WTC11 (cell line): ENCODE measurements around the gene CDH13. TPM values are rescaled to one million over a fixed set of nuclear protein-coding genes. Genes with fewer than 3 reads are reported as not detected.
A peak's percentile ranks its signal among the peaks of the same experiment; 100 is the strongest.

Source experiments
- ATAC-seq: fragments of 200-7000 bp; cut with Tn5 transposase; 2 replicates; pipeline ENCODE4 v1.10.0; 2021; ENCODE audit warnings: mild to moderate bottlenecking, moderate library complexity
- CTCF ChIA-PET: fragments of 300-600 bp; sonication (Branson Sonifier 250); formaldehyde crosslinking; loops from one replicate; lab custom pipeline; 2021; ENCODE audit warnings: antibody characterized with exemption; lab: Charles Lee
- POLR2A ChIA-PET: fragments of 350-600 bp; sonication (Branson Sonifier 250); formaldehyde crosslinking; loops from one replicate; lab custom pipeline; 2021; ENCODE audit warnings: antibody characterized with exemption; lab: Charles Lee
- DNase-seq: peaks from one replicate; pipeline ENCODE4 v3.0.0; 2021; ENCODE audit warnings: low spot score
- H3K27ac Mint-ChIP-seq: 2 replicates; pipeline ENCODE4 v1.8.0; 2021; ENCODE audit warnings: mixed read lengths
- H3K27me3 Mint-ChIP-seq: 2 replicates; pipeline ENCODE4 v1.8.0; 2021; ENCODE audit warnings: low read depth, mild to moderate bottlenecking, moderate library complexity, mixed read lengths
- H3K36me3 Mint-ChIP-seq: 2 replicates; pipeline ENCODE4 v1.8.0; 2021; ENCODE audit warnings: mixed read lengths
- H3K4me1 Mint-ChIP-seq: 2 replicates; pipeline ENCODE4 v1.8.0; 2022; ENCODE audit warnings: mixed read lengths
- H3K4me3 Mint-ChIP-seq: 2 replicates; pipeline ENCODE4 v1.8.0; 2021; ENCODE audit warnings: mild to moderate bottlenecking, moderate library complexity, mixed read lengths
- H3K9me3 Mint-ChIP-seq: 2 replicates; pipeline ENCODE4 v1.8.0; 2021; ENCODE audit warnings: mixed read lengths
- CREM ChIP-seq: sonication (generic); formaldehyde crosslinking; IDR thresholded peaks from 2 replicates; pipeline ENCODE4 v1.8.1; 2022; ENCODE audit warnings: mild to moderate bottlenecking, missing genetic modification reagents, moderate library complexity
- FOXK1 ChIP-seq: sonication (generic); formaldehyde crosslinking; IDR thresholded peaks from 2 replicates; pipeline ENCODE4 v1.8.0; 2022; ENCODE audit warnings: mild to moderate bottlenecking, moderate library complexity, missing genetic modification reagents
- GABPB1 ChIP-seq: sonication (generic); formaldehyde crosslinking; IDR thresholded peaks from 2 replicates; pipeline ENCODE4 v1.8.1; 2023; ENCODE audit warnings: mild to moderate bottlenecking, missing genetic modification reagents
- HMGA2 ChIP-seq: fragments of 250-450 bp; sonication (Bioruptor Pico); IDR thresholded peaks from 2 replicates; pipeline ENCODE4 v1.4.0; 2021; ENCODE audit warnings: mild to moderate bottlenecking, moderate library complexity
- HMGXB4 ChIP-seq: sonication (generic); formaldehyde crosslinking; IDR thresholded peaks from 2 replicates; pipeline ENCODE4 v1.8.1; 2023; ENCODE audit warnings: mild to moderate bottlenecking, moderate library complexity, missing genetic modification reagents
- KAT7 ChIP-seq: sonication (generic); formaldehyde crosslinking; IDR thresholded peaks from 2 replicates; pipeline ENCODE4 v1.8.1; 2023; ENCODE audit warnings: missing genetic modification reagents, mild to moderate bottlenecking, borderline replicate concordance
- NFYB ChIP-seq: sonication (generic); formaldehyde crosslinking; conservative IDR thresholded peaks from 2 replicates; pipeline ENCODE4 v1.8.0; 2022; ENCODE audit warnings: low read depth, missing genetic modification reagents
- NR2C2 ChIP-seq: sonication (generic); formaldehyde crosslinking; IDR thresholded peaks from 2 replicates; pipeline ENCODE4 v1.8.0; 2022; ENCODE audit warnings: mild to moderate bottlenecking, missing genetic modification reagents
- SMAD3 ChIP-seq: sonication (generic); formaldehyde crosslinking; IDR thresholded peaks from 2 replicates; pipeline ENCODE4 v1.8.0; 2022; ENCODE audit warnings: missing genetic modification reagents, mild to moderate bottlenecking, borderline replicate concordance
- SP1 ChIP-seq: sonication (generic); formaldehyde crosslinking; conservative IDR thresholded peaks from 2 replicates; pipeline ENCODE4 v1.8.1; 2022; ENCODE audit warnings: missing genetic modification reagents
- ZNF416 ChIP-seq: fragments of 250-450 bp; sonication (Bioruptor Pico); IDR thresholded peaks from 2 replicates; pipeline ENCODE4 v1.9.0; 2021; ENCODE audit warnings: mild to moderate bottlenecking, inconsistent platforms
- ZNF423 ChIP-seq: fragments of 250-450 bp; sonication (Bioruptor Pico); IDR thresholded peaks from 2 replicates; pipeline ENCODE4 v2.1.2; 2022; ENCODE audit warnings: mild to moderate bottlenecking, moderate library complexity
- ZNF512 ChIP-seq: sonication (generic); formaldehyde crosslinking; IDR thresholded peaks from 2 replicates; pipeline ENCODE4 v1.8.1; 2022; ENCODE audit warnings: missing genetic modification reagents, borderline replicate concordance
- total RNA-seq: library from RNA; stranded (reverse); gene quantifications from 3 replicates; pipeline ENCODE4 v1.2.3, GENCODE V29; 2021
- TF ChIP-seq, protein P1 (sequence below): fragments of 250-450 bp; sonication (Bioruptor Pico); IDR thresholded peaks from 2 replicates; pipeline ENCODE4 v1.9.0; 2021; ENCODE audit warnings: mild to moderate bottlenecking, borderline replicate concordance
- TF ChIP-seq, protein P2 (sequence below): sonication (generic); formaldehyde crosslinking; IDR thresholded peaks from 2 replicates; pipeline ENCODE4 v1.8.0; 2023; ENCODE audit warnings: missing genetic modification reagents, mild to moderate bottlenecking, borderline replicate concordance
- TF ChIP-seq, protein P3 (sequence below): sonication (generic); formaldehyde crosslinking; IDR thresholded peaks from 2 replicates; pipeline ENCODE4 v1.8.0; 2022; ENCODE audit warnings: mild to moderate bottlenecking, missing genetic modification reagents
- TF ChIP-seq, protein P4 (sequence below): sonication (generic); formaldehyde crosslinking; IDR thresholded peaks from 2 replicates; pipeline ENCODE4 v1.8.0; 2022; ENCODE audit warnings: mild to moderate bottlenecking, missing genetic modification reagents

The CDH13 gene
- total RNA-seq, 1 experiment from 2014 or later: 0.81 TPM

- TF ChIP-seq, protein P1, sequence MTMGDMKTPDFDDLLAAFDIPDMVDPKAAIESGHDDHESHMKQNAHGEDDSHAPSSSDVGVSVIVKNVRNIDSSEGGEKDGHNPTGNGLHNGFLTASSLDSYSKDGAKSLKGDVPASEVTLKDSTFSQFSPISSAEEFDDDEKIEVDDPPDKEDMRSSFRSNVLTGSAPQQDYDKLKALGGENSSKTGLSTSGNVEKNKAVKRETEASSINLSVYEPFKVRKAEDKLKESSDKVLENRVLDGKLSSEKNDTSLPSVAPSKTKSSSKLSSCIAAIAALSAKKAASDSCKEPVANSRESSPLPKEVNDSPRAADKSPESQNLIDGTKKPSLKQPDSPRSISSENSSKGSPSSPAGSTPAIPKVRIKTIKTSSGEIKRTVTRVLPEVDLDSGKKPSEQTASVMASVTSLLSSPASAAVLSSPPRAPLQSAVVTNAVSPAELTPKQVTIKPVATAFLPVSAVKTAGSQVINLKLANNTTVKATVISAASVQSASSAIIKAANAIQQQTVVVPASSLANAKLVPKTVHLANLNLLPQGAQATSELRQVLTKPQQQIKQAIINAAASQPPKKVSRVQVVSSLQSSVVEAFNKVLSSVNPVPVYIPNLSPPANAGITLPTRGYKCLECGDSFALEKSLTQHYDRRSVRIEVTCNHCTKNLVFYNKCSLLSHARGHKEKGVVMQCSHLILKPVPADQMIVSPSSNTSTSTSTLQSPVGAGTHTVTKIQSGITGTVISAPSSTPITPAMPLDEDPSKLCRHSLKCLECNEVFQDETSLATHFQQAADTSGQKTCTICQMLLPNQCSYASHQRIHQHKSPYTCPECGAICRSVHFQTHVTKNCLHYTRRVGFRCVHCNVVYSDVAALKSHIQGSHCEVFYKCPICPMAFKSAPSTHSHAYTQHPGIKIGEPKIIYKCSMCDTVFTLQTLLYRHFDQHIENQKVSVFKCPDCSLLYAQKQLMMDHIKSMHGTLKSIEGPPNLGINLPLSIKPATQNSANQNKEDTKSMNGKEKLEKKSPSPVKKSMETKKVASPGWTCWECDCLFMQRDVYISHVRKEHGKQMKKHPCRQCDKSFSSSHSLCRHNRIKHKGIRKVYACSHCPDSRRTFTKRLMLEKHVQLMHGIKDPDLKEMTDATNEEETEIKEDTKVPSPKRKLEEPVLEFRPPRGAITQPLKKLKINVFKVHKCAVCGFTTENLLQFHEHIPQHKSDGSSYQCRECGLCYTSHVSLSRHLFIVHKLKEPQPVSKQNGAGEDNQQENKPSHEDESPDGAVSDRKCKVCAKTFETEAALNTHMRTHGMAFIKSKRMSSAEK (CRISPR knock-in tag): no peak
- TF ChIP-seq SMAD3 (CRISPR knock-in tag) (no peak), ZNF512 (CRISPR knock-in tag) (no peak)
- Mint-ChIP-seq H3K4me1 (peaks cover 17% of the 10 kb centered on the region), H3K27ac (no peak overlapping the region), H3K4me3 (no peak overlapping the region), H3K9me3 (no peaks in the 10 kb centered on the region; the same call in 1 of the 2 replicates), H3K27me3 (no peaks in the 10 kb centered on the region), H3K36me3 (no peaks in the 10 kb centered on the region)
- POLR2A ChIA-PET: no interaction called here
- no peak for ATAC-seq
- CTCF ChIA-PET: no interaction called here
- DNase-seq: no peak
Observed at GRCh38 chr16:83686726-83687125, 1060.0 kb downstream of the CDH13 start.

DNA sequence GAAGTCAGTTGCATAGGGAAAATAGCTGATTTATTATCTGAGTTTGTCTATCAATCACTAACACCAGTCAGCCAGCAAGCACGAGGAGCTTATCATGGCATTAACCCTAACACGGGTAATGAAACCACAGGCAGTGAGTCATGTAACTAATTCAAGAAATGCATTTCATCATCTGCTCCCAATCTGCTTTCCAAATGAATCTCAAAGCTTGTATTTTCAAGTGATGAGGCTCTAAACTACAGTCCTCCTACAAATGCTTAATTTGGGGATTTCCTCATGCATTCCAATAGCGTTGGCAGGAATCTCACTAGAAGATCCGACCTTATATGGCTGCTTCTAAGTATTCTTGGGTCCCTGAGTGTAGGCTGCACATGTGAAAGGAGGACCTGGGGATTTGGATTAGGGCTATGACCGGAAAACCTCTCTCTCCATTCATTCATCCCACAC, 1062.6 kb downstream of the CDH13 start:
- Mint-ChIP-seq H3K27ac (no peak overlapping the region), H3K4me3 (no peak overlapping the region), H3K27me3 (no peaks in the 10 kb centered on the region), H3K4me1 (0 out of 2 replicates have a peak, but pooled peaks cover 4% of the 10 kb centered on the region), H3K36me3 (no peaks in the 10 kb centered on the region), H3K9me3 (no peaks in the 10 kb centered on the region; the same call in 1 of the 2 replicates)
- DNase-seq (no peak), ATAC-seq (peak; percentile 32; the same call in 1 of the 2 replicates)
- ChIA-PET CTCF (interaction anchor here (1.4 kb wide), 1 partner anchor 28 kb away, joined by 3 read pairs; no protein-coding TSS in a partner anchor), POLR2A (interaction anchor here (0.6 kb wide), 1 partner anchor 294 kb away, joined by 3 read pairs; no protein-coding TSS in a partner anchor)
- TF ChIP-seq ZNF512 (CRISPR knock-in tag) (no peak), CREM (CRISPR knock-in tag) (no peak), KAT7 (no peak), GABPB1 (no peak), NFYB (CRISPR knock-in tag) (no peak), HMGA2 (CRISPR knock-in tag) (no peak), FOXK1 (CRISPR knock-in tag) (no peak), ZNF423 (CRISPR knock-in tag) (no peak), HMGXB4 (no peak), SP1 (CRISPR knock-in tag) (no peak), ZNF416 (CRISPR knock-in tag) (no peak), NR2C2 (CRISPR knock-in tag) (no peak)
- TF ChIP-seq, protein P2, sequence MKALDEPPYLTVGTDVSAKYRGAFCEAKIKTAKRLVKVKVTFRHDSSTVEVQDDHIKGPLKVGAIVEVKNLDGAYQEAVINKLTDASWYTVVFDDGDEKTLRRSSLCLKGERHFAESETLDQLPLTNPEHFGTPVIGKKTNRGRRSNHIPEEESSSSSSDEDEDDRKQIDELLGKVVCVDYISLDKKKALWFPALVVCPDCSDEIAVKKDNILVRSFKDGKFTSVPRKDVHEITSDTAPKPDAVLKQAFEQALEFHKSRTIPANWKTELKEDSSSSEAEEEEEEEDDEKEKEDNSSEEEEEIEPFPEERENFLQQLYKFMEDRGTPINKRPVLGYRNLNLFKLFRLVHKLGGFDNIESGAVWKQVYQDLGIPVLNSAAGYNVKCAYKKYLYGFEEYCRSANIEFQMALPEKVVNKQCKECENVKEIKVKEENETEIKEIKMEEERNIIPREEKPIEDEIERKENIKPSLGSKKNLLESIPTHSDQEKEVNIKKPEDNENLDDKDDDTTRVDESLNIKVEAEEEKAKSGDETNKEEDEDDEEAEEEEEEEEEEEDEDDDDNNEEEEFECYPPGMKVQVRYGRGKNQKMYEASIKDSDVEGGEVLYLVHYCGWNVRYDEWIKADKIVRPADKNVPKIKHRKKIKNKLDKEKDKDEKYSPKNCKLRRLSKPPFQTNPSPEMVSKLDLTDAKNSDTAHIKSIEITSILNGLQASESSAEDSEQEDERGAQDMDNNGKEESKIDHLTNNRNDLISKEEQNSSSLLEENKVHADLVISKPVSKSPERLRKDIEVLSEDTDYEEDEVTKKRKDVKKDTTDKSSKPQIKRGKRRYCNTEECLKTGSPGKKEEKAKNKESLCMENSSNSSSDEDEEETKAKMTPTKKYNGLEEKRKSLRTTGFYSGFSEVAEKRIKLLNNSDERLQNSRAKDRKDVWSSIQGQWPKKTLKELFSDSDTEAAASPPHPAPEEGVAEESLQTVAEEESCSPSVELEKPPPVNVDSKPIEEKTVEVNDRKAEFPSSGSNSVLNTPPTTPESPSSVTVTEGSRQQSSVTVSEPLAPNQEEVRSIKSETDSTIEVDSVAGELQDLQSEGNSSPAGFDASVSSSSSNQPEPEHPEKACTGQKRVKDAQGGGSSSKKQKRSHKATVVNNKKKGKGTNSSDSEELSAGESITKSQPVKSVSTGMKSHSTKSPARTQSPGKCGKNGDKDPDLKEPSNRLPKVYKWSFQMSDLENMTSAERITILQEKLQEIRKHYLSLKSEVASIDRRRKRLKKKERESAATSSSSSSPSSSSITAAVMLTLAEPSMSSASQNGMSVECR (CRISPR knock-in tag): no peak
- TF ChIP-seq, protein P3, sequence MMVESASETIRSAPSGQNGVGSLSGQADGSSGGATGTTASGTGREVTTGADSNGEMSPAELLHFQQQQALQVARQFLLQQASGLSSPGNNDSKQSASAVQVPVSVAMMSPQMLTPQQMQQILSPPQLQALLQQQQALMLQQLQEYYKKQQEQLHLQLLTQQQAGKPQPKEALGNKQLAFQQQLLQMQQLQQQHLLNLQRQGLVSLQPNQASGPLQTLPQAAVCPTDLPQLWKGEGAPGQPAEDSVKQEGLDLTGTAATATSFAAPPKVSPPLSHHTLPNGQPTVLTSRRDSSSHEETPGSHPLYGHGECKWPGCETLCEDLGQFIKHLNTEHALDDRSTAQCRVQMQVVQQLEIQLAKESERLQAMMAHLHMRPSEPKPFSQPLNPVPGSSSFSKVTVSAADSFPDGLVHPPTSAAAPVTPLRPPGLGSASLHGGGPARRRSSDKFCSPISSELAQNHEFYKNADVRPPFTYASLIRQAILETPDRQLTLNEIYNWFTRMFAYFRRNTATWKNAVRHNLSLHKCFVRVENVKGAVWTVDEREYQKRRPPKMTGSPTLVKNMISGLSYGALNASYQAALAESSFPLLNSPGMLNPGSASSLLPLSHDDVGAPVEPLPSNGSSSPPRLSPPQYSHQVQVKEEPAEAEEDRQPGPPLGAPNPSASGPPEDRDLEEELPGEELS (CRISPR knock-in tag): no peak
- TF ChIP-seq, protein P4, sequence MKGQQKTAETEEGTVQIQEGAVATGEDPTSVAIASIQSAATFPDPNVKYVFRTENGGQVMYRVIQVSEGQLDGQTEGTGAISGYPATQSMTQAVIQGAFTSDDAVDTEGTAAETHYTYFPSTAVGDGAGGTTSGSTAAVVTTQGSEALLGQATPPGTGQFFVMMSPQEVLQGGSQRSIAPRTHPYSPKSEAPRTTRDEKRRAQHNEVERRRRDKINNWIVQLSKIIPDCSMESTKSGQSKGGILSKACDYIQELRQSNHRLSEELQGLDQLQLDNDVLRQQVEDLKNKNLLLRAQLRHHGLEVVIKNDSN (CRISPR knock-in tag): no peak
